H4 (cell line): ENCODE data around the gene SEBOX. TPM values are rescaled to one million over a fixed set of nuclear protein-coding genes. Genes with fewer than 3 reads are reported as not detected.
A peak's percentile ranks its signal among the peaks of the same experiment; 100 is the strongest.

Experiments used
- DNase-seq: peaks from one replicate; pipeline ENCODE4 v3.0.0-alpha.2; 2015; ENCODE audit warnings: low spot score
- total RNA-seq: library from RNA; depleted of rRNA; stranded (reverse); fragments of >200 nt; shearing (Covaris generic); gene quantifications from 2 replicates; pipeline ENCODE4 v1.2.3, GENCODE V29; 2014; rRNA removed

The SEBOX gene
- total RNA-seq, 1 experiment from 2014 or later: not detected

DNA sequence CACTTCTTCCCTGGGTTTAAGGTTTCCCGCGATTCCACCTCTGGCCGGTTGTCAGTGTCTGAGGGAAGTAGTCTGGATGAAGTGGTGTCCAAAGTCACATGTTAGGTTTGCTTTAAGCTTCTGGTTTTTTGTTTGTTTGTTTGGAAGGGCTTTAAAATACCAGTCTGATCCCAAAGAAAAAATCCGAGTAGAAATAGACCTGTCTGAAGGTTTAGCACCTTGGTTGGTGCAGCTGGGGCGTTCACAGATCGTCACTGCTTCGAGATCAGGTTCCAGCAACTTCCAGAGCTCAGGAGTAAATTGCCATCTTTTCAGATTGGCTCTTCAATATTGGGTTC lies 45.4 kb downstream of the SEBOX start:
- no peak for DNase-seq

DNA sequence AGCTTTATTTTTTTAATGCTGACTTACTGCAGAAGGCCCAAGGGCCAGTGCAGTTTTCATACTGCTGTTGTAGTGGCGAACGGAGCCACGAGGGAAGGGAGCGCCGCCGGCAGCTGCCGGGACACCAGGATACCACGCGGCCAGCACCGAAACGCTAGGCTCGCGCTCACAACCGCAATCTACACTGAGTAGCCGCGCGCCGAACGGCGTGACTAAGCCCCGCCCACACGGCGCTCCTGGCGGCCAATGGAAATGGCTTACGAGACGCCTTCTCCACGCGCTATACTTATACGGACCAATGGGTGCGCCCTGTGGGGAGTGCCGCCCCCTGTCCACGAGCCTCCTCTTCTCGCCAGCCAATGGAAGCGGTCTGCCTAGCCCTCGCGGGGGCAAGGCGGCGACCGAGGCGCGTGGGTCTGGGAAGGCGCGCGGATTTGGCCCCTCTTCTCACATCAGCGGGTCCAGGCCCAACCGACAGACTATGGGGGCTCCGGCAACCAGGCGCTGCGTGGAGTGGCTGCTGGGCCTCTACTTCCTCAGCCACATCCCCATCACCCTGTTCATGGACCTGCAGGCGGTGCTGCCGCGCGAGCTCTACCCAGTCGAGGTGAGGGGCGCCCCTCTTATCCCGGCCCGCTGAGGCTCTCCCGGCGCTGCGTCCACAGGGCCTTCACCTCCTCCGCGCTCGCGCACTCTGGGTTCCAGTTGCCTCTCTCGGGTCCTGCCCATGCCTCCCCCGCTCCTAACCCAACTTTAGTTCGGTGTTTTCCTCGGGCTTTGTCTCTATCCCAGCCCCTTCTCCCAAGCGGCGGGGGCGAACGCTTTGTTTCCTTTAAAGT lies 46.0 kb downstream of the SEBOX start, which contains the start of gene TMEM97:
TSS of gene TMEM97 (plus strand) at position 442 of the 839 bp plus-strand sequence. CDS start at position 482, 40 bp downstream.
- peak; percentile 97 for DNase-seq

DNA sequence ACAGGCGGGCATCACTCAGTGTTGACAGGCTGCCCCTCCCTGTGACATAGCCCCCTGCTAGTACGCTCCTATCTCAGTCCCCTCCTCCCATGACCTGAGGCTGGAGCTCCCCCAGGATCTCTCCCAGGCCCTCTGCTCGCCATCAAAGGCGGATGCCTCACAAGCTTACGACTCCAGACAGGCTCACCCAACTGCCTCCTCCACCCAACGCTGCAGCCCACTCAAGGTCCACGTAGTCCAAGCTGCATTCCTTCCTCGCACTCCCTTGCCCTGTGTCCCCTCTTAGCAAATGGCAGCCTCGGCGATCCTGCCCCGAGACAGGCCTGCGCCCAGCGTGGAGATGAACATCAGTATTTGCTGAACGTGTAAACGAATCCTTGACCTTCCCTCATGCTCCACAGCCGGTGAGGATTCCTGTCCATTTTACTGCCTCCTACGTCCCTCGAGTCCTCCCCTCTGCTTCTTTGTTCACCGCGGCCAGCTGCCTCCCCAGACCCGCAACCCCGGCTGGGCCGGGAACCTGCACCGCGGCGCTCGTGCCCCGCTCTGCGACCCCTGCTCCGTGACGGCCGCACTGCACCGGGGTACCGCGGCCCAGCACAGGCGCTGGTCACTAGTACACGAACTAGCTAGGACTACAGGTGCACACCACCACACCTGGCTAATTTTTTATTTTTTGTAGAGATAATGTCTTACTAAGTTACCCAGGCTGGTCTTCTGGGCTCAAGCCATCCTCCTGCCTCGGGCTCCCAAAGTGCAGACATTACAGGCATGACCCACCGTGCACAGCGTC lies 46.8 kb downstream of the SEBOX start:
- DNase-seq: no peak

DNA sequence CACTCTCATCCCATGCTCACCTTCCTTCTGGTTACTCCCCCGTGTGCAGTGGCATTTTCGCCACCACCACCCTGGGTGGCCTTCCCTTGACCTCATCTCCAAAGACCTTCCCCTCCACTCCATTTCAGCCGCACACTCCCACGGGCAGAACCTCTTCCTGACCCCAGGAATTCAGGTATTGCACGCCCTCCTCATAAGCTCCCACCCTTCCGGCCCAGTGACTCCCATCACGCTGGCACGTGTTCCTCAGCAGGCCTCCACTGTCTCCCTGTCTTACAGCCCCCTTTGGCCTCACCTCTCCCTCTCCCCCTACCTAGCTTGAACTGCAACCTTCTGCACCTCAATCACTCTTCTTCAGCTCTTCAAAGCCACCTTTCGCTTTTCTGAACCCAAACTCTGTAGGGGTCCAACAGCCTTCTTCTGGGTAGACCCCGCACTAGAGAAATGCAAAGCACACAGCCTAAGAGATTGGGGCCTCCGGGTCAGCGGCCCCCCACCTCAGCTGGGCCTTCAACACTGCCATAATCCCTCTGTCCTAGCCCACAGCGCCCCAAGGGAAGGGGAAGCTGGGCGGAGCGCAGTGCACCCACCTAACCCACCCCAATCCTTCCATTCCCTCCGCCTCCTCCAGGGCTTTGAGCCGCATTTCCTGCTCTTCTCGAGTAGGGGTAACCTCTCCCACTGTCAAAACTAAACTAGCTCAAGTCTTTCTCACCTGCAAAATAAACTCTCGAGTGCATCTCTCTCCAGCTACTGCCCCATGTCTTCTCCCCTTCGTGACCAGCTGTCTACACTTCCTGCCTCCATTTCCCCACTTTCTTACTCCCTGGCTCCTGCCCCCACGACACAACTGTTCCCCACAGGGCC lies 47.7 kb downstream of the SEBOX start:
- DNase-seq: no peak

DNA sequence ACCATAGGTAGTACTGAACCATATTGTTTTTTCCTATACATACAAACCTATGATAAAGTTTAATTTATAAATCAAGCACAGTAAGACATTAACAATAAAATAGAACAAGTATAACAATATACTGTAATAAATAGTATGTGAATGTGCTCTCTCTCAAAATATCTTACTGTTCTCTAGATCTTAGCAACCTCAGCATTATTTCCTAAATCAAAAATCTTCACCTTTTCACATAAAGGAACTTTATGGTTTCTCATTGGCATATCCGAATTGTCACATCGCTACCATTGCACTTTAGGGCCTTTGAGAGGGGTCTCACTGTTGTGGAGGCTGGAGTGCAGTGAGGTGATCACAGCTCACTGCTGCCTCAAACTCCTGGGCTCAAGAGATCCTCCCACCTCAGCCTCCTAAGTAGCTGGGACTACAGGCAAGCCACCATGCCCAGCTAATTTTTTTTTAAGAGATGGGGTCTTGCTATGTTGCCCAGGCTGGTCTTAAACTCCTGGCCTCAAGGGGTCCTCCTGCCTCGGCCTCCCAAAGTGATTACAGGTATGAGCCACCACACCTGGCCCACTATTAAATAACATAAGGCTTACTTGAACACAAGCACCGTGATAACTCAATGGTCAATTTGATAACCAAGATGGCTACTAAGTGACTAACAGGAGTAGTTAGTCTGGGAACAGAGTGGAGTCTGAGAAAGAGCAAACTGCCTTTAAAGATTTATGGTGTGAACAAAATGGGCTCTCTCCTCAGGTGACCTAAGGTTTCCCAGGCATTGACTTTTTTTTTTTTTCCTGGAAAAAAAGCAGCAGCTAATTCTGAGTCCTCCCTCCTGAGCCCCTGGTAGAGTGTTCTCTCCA lies 48.9 kb downstream of the SEBOX start:
- DNase-seq: no peak

DNA sequence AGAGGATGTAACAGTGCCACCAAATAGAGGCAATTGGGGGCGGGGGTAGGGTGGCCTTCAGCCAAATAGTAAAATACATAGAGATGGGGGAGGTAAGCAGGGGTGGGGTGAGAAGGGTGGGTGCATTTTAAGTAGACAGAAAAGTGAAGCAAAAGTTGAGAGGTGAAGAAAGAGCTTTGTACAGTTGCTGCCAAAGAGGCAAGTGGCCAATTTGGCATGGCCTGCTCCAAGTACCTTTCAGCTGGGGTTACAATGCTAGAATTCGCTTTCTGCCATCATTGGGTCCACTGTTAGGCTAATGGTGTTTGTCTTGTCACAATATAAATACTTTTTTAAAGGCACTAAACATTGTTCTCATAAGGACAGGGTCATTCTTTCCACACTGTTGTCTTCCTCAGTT lies 51.2 kb downstream of the SEBOX start:
- no peak for DNase-seq

Other genes with a start within 250 kb of the SEBOX start
- 44.6 and 54.0 TPM in 2 replicates for gene TMEM97, start 46.0 kb downstream of the SEBOX start, total RNA-seq
- gene IFT20, start 29.7 kb downstream of the SEBOX start, total RNA-seq: 31.1 and 34.5 TPM in 2 replicates
- gene TNFAIP1, start 29.4 kb downstream of the SEBOX start, total RNA-seq: 25.1 and 26.3 TPM in 2 replicates
- gene POLDIP2, start 7.7 kb downstream of the SEBOX start, total RNA-seq: 108 and 110 TPM in 2 replicates
- not detected in 2 replicates for gene VTN, start 5.1 kb upstream of the SEBOX start, total RNA-seq
- gene SARM1, start 6.5 kb upstream of the SEBOX start, total RNA-seq: 8.7 and 11.2 TPM in 2 replicates
- gene SLC46A1, start 41.0 kb upstream of the SEBOX start, total RNA-seq: 4.7 and 4.9 TPM in 2 replicates
- gene SLC13A2, start 108.4 kb upstream of the SEBOX start, total RNA-seq: not detected in 2 replicates
- not detected in 2 replicates for gene FOXN1, start 141.1 kb upstream of the SEBOX start, total RNA-seq
- gene UNC119, start 187.4 kb upstream of the SEBOX start, total RNA-seq: 39.0 and 39.7 TPM in 2 replicates
- 74.4 and 90.7 TPM in 2 replicates for gene PIGS, start 206.3 kb upstream of the SEBOX start, total RNA-seq
- 6.2 and 8.1 TPM in 2 replicates for gene ALDOC, start 211.7 kb upstream of the SEBOX start, total RNA-seq
- gene SPAG5, start 233.8 kb upstream of the SEBOX start, total RNA-seq: 72.2 and 80.2 TPM in 2 replicates
- gene RSKR, start 249.0 kb upstream of the SEBOX start, total RNA-seq: 2.2 and 2.9 TPM in 2 replicates